Heart left ventricle (tissue), 13 donors: ENCODE data around the gene SLC1A7.

Experiments used
- CTCF ChIP-seq, 12 donors: fragments of 200-600 bp; sonication (generic) in 4 of 12; IDR thresholded peaks; one replicate each; pipeline versions ENCODE4 v1.5.0 to v1.8.0; 2018 to 2022; ENCODE audit warnings: antibody characterized with exemption in 12 of 12, mild to moderate bottlenecking in 5 of 12
- POLR2A ChIP-seq, 2 donors: fragments of 450-650 bp; IDR thresholded peaks; one replicate each; pipeline ENCODE4 v1.6.1; 2017; ENCODE audit warnings: antibody characterized with exemption in 2 of 2, mild to moderate bottlenecking in 2 of 2, moderate library complexity in 2 of 2
- donor health status: ischemic (EF 13 %, LVEDD 7.1; RV severe dilation, severe dysfunction).
- donor health status: DM: no; HTN: yes; CAD: no.
- donor health status: DM: no; HTN: no; CAD: no.
- donor health status: ischemic (EF 25% LVEDD 6.9; RV normal size, moderate dysfunction).
- donor health status: ischemic (EF 25% LVEDD 5.7; RV mildly dilated, moderate dysfunction).
- donor health status: ischemic (EF 35%, LVEDD 5.7; RV mildly dilated, moderate dysfunction).
- donor health status: nonischemic (EF 11% LVEDD 7.7; RV severe dilation, severe dysfunction).
- donor health status: DM: yes; HTN: yes; CAD: no.
- donor health status: PGD.
- donor health status: ischemic (EF 29% LVEDD 5.4; RV normal size, mild dysfunction).
- donor health status: nonischemic (EF 23%, LVEDD 6.1; RV moderate dilation, normal function).

GRCh38 chr1:53162621-53163020 is 20.2 kb upstream of the SLC1A7 start:
- TF ChIP-seq POLR2A (IDR thresholded peaks at IDR 0.05) = no peak
- TF ChIP-seq CTCF (IDR thresholded peaks at IDR 0.05) = no peak
